ENCODE results near the gene LRP4.

DNA sequence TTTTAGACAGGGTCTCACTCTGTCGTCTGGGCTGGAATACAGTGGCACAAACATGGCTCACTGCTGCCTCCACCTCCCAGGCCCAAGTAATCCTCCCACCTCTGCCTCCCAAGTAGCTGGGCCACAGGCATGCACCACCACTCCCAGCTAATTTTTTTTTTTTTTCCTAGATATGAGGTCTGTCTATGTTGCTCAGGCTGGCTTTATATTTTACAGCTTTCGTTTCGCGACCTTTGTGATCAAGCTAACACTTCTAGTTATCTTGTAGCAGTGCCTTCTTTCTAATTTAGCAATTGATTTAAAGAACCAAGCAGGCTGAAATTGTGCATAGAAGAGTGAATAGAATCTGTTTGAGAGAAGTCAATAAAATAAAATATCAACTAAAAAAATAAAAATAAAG is 83.5 kb downstream of the LRP4 start:
- TF ChIP-seq ZNF416 (tag by site-specific recombination; IDR thresholded peaks at IDR 0.05) = no peak
- TF ChIP-seq, protein P1, sequence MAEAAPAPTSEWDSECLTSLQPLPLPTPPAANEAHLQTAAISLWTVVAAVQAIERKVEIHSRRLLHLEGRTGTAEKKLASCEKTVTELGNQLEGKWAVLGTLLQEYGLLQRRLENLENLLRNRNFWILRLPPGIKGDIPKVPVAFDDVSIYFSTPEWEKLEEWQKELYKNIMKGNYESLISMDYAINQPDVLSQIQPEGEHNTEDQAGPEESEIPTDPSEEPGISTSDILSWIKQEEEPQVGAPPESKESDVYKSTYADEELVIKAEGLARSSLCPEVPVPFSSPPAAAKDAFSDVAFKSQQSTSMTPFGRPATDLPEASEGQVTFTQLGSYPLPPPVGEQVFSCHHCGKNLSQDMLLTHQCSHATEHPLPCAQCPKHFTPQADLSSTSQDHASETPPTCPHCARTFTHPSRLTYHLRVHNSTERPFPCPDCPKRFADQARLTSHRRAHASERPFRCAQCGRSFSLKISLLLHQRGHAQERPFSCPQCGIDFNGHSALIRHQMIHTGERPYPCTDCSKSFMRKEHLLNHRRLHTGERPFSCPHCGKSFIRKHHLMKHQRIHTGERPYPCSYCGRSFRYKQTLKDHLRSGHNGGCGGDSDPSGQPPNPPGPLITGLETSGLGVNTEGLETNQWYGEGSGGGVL (tag by site-specific recombination; IDR thresholded peaks at IDR 0.05) = no peak
- TF ChIP-seq, protein P2, sequence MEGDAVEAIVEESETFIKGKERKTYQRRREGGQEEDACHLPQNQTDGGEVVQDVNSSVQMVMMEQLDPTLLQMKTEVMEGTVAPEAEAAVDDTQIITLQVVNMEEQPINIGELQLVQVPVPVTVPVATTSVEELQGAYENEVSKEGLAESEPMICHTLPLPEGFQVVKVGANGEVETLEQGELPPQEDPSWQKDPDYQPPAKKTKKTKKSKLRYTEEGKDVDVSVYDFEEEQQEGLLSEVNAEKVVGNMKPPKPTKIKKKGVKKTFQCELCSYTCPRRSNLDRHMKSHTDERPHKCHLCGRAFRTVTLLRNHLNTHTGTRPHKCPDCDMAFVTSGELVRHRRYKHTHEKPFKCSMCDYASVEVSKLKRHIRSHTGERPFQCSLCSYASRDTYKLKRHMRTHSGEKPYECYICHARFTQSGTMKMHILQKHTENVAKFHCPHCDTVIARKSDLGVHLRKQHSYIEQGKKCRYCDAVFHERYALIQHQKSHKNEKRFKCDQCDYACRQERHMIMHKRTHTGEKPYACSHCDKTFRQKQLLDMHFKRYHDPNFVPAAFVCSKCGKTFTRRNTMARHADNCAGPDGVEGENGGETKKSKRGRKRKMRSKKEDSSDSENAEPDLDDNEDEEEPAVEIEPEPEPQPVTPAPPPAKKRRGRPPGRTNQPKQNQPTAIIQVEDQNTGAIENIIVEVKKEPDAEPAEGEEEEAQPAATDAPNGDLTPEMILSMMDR (tag by site-specific recombination; IDR thresholded peaks at IDR 0.05) = no peak
- TF ChIP-seq ZNF433 (tag by site-specific recombination; IDR thresholded peaks at IDR 0.05; ENCODE audit: low read depth) = no peak
- TF ChIP-seq ZNF350 (tag by site-specific recombination; IDR thresholded peaks at IDR 0.05) = no peak

All from HEK293 (cell line).